Heart right ventricle (tissue), 16 donors: Measurements from ENCODE around the gene PVALB. TPM values are rescaled to one million over a fixed set of nuclear protein-coding genes. Genes with fewer than 3 reads are reported as not detected.
"Not testable (repeated sequence)": the region's sequence is repeated elsewhere in the genome, so short reads cannot be mapped to it uniquely, and the experiment has no call there.

Source experiments
- ATAC-seq, 8 donors: fragments of 200-7000 bp; cut with Tn5 transposase; one replicate each; pipeline ENCODE4 v1.9.1; 2020; ENCODE audit warnings: mild to moderate bottlenecking in 8 of 8, moderate library complexity in 8 of 8, moderate number of reproducible peaks in 1 of 8
- DNase-seq, 2 donors: peaks; one replicate each; pipeline ENCODE4 v3.0.0-alpha.2; 2020
- H3K27ac ChIP-seq, 10 donors: fragments of 200-600 bp; sonication (generic) in 2 of 10; one replicate each; pipeline versions ENCODE4 v1.5.0 to v1.8.0; 2020 to 2022; ENCODE audit warnings: mild to moderate bottlenecking in 3 of 10
- H3K27me3 ChIP-seq, 7 donors: fragments of 200-600 bp; one replicate each; pipeline ENCODE4 v1.8.0; 2021 to 2022; ENCODE audit warnings: mild to moderate bottlenecking in 2 of 7
- H3K36me3 ChIP-seq, 9 donors: fragments of 200-600 bp; sonication (generic) in 1 of 9; one replicate each; pipeline versions ENCODE4 v1.5.0 to v1.8.0; 2020 to 2022; ENCODE audit warnings: mild to moderate bottlenecking in 2 of 9
- H3K4me1 ChIP-seq, 9 donors: fragments of 200-600 bp; sonication (generic) in 1 of 9; one replicate each; pipeline versions ENCODE4 v1.5.0 to v1.8.0; 2020 to 2022; ENCODE audit warnings: mild to moderate bottlenecking in 4 of 9
- H3K4me3 ChIP-seq, 10 donors: fragments of 200-600 bp; sonication (generic) in 2 of 10; one replicate each; pipeline versions ENCODE4 v1.5.0 to v1.8.0; 2020 to 2022; ENCODE audit warnings: mild to moderate bottlenecking in 7 of 10, moderate library complexity in 2 of 10
- H3K9me3 ChIP-seq, 11 donors: fragments of 200-600 bp in 10 of 11; sonication (generic) in 2 of 11; one replicate each; pipeline versions ENCODE4 v1.5.0 to v1.8.0; 2013 to 2022; ENCODE audit warnings: mild to moderate bottlenecking in 2 of 11, control low read depth in 1 of 11, moderate library complexity in 1 of 11
- CTCF ChIP-seq, 9 donors: fragments of 200-600 bp; sonication (generic) in 2 of 9; IDR thresholded peaks; one replicate each; pipeline versions ENCODE4 v1.5.0 to v1.8.0; 2021 to 2022; ENCODE audit warnings: antibody characterized with exemption in 9 of 9, mild to moderate bottlenecking in 5 of 9, moderate library complexity in 1 of 9
- WGBS, 2 donors: extraction: QIAGEN DNeasy Blood & Tissue Kit; methylation state at CpG; one replicate each; pipeline ENCODE4 v1.1.7; 2013; ENCODE audit warnings: inconsistent platforms in 1 of 2; 5-methylcytosine and 5-hydroxymethylcytosine counted together
- intact Hi-C, 10 donors: fragments of 100-400 bp; cut with DNase I; formaldehyde crosslinking; loops; one replicate each; pipeline versions ENCODE4 v1.11.1 to v1.14.2; 2022
- polyA plus RNA-seq, 2 donors: library from polyadenylated mRNA; stranded (reverse); fragments of 200-250 nt; gene quantifications; one replicate each; pipeline ENCODE4 v1.2.3, GENCODE V29; 2013
- total RNA-seq, 10 donors: library from RNA; stranded (reverse); fragmentation: NEBNext Ultra II Directional in 3 of 10; extraction: Animal tissue kit (Norgen Biotek cat#: 25700) in 3 of 10; gene quantifications; one replicate each; pipeline versions ENCODE4 v1.2.1 to v1.2.4, GENCODE V29; 2021 to 2023
- donor health status: Arrhythmogenic right ventricular cardiomyopathy.
- donor health status: ischemic (EF 13 %, LVEDD 7.1; RV severe dilation, severe dysfunction).
- donor health status: healthy with polysubstance abuse.
- donor health status: DM: no; HTN: yes; CAD: no.
- donor health status: DM: no; HTN: no; CAD: no.
- donor health status: ischemic (EF 25% LVEDD 6.9; RV normal size, moderate dysfunction).
- donor health status: ischemic (EF 25% LVEDD 5.7; RV mildly dilated, moderate dysfunction).
- donor health status: healthy.
- donor health status: DM: yes; HTN: yes; CAD: no.
- donor health status: Ischemic cardiomyopathy.
- donor health status: ischemic (EF 35%, LVEDD 5.7; RV mildly dilated, moderate dysfunction).
- donor health status: nonischemic (EF 11% LVEDD 7.7; RV severe dilation, severe dysfunction).
- donor health status: DM: yes; HTN: yes; CAD: no.
- donor health status: PGD.
- donor health status: ischemic (EF 29% LVEDD 5.4; RV normal size, mild dysfunction).
- donor health status: nonischemic (EF 23%, LVEDD 6.1; RV moderate dilation, normal function).

PVALB gene
- total and polyA plus RNA-seq, 12 donors, result not detected

GRCh38 chr22:36756031-36756430 lies 60.8 kb downstream of the PVALB start:
- Histone ChIP-seq H3K27me3 (peaks cover 0 to 46% (median 40%) of the 10 kb centered on the region in 7 donors), H3K36me3 (peaks cover 0 to 16% (median 0%) of the 10 kb centered on the region in 9 donors), H3K27ac (no peak overlapping the region), H3K4me3 (no peak overlapping the region), H3K9me3 (no peaks in the 10 kb centered on the region), H3K4me1 (no peaks in the 10 kb centered on the region)
- intact Hi-C loops, result no loop called here
- ATAC-seq, result peak in 1 of 8 donors; percentile 9
- DNase-seq, result no peak
- WGBS, 2 donors, result 61 to 65% methylated on average over 7 of the region's 7 CpGs
- TF ChIP-seq CTCF (IDR thresholded peaks at IDR 0.05), result no peak

DNA sequence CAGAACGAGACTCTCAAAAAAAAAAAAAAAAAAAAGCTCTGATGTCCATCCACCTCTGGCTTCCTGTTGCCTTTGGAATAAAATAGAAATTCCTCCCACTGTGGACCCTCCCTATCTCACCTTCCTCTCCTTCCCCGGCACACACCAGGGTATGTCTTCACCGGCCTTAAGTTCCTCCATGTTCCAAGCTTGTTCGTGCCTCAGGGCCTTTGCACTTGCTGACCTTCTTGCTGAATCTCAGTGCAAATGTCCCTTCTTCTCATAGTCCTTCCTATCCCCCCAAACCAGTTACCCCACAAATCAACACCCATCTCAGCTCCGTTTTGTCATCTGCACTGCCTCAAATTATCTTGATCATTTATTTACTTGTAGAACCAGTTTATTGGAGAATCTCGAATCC lies 61.5 kb downstream of the PVALB start:
- peaks cover 0 to 10% (median 0%) of the 10 kb centered on the region in 9 donors for H3K36me3 ChIP-seq
- no peaks in the 10 kb centered on the region for H3K4me1 ChIP-seq
- DNase-seq (no peak), ATAC-seq (no peak)
- no peaks in the 10 kb centered on the region for H3K9me3 ChIP-seq
- no peak for TF ChIP-seq CTCF (IDR thresholded peaks at IDR 0.05)
- no peak overlapping the region for H3K27ac ChIP-seq
- no peak overlapping the region for H3K4me3 ChIP-seq
- H3K27me3 ChIP-seq, result peaks cover 0 to 46% (median 40%) of the 10 kb centered on the region in 7 donors
- intact Hi-C loops, result no loop called here
- 80 to 83% methylated on average over 6 of the region's 6 CpGs for WGBS, 2 donors

DNA sequence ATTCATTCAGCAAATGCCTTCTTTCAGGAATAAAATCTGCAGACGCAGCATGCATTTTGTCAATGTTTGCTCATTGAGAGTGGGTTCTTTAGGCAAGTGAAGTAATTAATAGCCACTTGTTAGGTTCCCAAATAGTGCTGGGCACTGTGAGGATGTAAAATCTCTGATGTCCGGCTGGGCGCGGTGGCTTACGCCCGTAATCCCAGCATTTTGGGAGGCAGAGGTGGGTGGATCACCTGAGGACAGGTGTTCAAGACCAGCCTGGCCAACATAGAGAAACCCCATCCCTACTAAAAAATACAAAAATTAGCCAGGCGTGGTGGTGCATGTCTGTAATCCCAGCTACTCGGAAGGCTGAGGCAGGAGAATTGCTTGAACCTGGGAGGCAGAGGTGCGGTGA lies 62.0 kb downstream of the PVALB start:
- H3K27ac ChIP-seq, H3K36me3 ChIP-seq, DNase-seq, H3K9me3 ChIP-seq, ATAC-seq, intact Hi-C loops, H3K4me1 ChIP-seq, H3K4me3 ChIP-seq: not testable (repeated sequence)
- WGBS, 2 donors, result 91 to 93% methylated on average over 9 of the region's 9 CpGs
- peaks cover 0 to 46% (median 40%) of the 10 kb centered on the region in 7 donors for H3K27me3 ChIP-seq

DNA sequence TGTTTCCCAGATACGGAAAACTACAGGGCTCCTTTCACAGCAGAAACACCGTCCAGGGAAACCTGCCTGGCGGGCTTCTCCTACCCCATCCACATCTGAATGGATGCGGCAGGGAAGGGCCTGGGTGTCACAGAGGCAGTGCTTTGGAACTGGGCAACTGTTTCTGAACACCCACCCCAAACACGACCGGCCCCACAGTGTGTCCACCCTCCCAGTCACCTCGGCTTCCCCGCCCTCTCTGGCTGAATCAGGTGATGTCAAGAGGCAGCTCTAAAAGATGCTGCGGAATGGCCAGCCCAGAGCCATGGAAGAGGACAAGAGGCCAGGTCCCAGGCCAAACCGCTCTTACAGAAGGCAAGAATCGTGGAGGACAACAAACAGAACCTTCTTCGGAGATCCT lies 62.9 kb downstream of the PVALB start:
- no peak for TF ChIP-seq CTCF (IDR thresholded peaks at IDR 0.05)
- intact Hi-C loops, result no loop called here
- Histone ChIP-seq H3K4me1 (no peaks in the 10 kb centered on the region), H3K9me3 (no peaks in the 10 kb centered on the region), H3K27me3 (peaks cover 0 to 46% (median 40%) of the 10 kb centered on the region in 7 donors), H3K4me3 (no peak overlapping the region), H3K27ac (no peak overlapping the region), H3K36me3 (no peaks in the 10 kb centered on the region)
- DNase-seq, result no peak
- no peak for ATAC-seq
- WGBS, 2 donors, result 79 to 80% methylated on average over 12 of the region's 12 CpGs

DNA sequence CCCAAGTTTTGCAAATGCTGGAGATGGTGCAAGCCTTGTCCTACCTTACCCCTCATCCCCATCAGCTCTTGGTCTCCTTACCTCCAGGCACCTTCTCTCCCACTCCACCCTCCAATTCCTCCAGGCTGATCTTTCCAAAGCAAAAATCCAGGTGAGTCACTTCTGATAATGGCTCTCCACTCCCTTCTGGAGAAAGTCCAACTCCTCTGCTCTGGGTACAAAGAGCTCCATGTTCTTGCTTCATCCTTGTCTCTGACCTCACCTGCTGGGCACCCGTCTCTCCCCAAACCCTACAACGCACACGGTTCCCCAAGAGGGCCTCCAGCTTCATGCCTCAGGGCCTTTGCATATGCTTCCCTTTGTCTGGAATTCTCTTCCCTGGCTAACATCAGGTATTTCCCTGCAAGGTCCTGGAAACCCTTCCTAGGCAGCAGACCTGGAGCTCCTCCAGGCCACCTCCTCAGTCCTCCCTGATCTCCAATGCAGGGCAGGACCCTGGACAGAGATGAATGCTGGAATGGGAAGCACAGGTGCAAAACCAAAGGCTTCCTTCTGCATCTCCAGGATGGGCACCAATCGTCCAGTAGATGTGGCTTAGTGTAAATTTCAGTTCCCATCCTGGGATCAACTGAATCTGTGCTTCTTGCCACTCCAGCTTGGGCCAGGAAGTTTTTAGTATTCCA lies 63.6 kb downstream of the PVALB start:
- no peak for TF ChIP-seq CTCF (IDR thresholded peaks at IDR 0.05)
- 61 to 75% methylated on average over 4 of the region's 4 CpGs for WGBS, 2 donors
- Histone ChIP-seq H3K9me3 (no peaks in the 10 kb centered on the region), H3K27me3 (peaks cover 0 to 46% (median 40%) of the 10 kb centered on the region in 7 donors), H3K27ac (no peak overlapping the region), H3K4me3 (no peak overlapping the region), H3K36me3 (no peaks in the 10 kb centered on the region), H3K4me1 (no peaks in the 10 kb centered on the region)
- intact Hi-C loops, result no loop called here
- ATAC-seq (no peak), DNase-seq (no peak)
